ENCODE data around the gene RB1.

Gene RB1

GRCh38 chr13:48263196-48263595 lies 40.4 kb upstream of the RB1 start:
- H3K4me3 ChIP-seq (ENCODE audit: low read length): no peak overlapping the region
- TF ChIP-seq CTCF (IDR thresholded peaks at IDR 0.05; ENCODE audit: insufficient read depth, low read depth, low read length, missing control alignments): no peak
- DNase-seq (ENCODE audit: low read depth): peak; percentile 14

GRCh38 chr13:48264058-48264457 lies 39.5 kb upstream of the RB1 start:
- no peak for TF ChIP-seq CTCF (IDR thresholded peaks at IDR 0.05; ENCODE audit: insufficient read depth, low read depth, low read length, missing control alignments)
- no peak for DNase-seq (ENCODE audit: low read depth)
- H3K4me3 ChIP-seq (ENCODE audit: low read length): no peak overlapping the region

DNA sequence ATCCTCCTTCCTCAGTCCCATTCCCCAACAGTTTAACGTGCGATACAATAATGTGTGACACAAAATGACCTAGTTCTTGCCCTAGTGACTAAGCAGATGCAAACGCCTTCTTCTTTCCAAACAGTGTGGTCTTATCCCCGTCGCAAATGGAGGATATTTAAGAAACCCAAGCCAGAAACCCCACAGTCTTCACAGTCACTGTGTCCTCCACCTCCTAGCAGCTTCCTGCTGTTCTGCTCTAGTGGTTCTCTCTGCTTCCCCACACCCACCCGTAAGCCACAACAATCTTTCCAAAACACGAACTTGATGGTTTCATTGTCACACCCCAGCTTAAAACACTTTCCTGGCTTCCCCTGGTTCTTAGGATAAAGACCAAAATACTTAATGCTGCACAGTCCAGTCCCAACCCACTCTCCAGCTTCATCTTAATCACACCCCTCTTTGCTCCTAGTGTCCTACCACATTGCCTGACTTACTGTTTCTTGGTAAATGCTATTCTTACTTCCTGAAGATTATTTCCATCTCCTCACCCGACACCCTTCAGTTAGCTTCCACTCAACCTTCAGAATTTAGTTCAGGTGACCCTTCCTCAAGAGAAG lies 38.2 kb upstream of the RB1 start:
- no peak for DNase-seq (ENCODE audit: low read depth)
- no peak for TF ChIP-seq CTCF (IDR thresholded peaks at IDR 0.05; ENCODE audit: insufficient read depth, low read depth, low read length, missing control alignments)

DNA sequence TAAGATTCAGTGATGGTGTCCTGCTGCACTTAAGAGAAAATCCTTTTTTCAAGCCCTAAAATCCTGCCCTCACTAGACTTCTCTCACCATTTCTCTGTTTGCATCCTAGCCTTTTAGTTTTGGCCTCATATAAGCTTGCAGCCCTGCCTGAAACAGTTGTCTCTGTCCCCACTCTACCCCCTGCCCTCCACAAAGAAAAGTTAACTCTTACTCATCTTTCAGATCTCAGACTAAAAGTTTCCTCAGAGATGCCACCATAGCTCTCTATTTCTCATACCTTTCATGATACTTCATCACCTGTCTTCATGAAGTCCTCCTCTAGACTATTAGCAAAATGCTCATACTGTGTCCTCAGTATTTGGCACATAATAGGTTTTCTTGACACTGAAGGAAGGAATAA lies 37.4 kb upstream of the RB1 start:
- no peak for DNase-seq (ENCODE audit: low read depth)
- TF ChIP-seq CTCF (IDR thresholded peaks at IDR 0.05; ENCODE audit: insufficient read depth, low read depth, low read length, missing control alignments): no peak
- no peak overlapping the region for H3K4me3 ChIP-seq (ENCODE audit: low read length)

More for the DNA sequence above, 38.2 kb upstream of the RB1 start:
- no peak overlapping the region for H3K4me3 ChIP-seq (ENCODE audit: low read length)

DNA sequence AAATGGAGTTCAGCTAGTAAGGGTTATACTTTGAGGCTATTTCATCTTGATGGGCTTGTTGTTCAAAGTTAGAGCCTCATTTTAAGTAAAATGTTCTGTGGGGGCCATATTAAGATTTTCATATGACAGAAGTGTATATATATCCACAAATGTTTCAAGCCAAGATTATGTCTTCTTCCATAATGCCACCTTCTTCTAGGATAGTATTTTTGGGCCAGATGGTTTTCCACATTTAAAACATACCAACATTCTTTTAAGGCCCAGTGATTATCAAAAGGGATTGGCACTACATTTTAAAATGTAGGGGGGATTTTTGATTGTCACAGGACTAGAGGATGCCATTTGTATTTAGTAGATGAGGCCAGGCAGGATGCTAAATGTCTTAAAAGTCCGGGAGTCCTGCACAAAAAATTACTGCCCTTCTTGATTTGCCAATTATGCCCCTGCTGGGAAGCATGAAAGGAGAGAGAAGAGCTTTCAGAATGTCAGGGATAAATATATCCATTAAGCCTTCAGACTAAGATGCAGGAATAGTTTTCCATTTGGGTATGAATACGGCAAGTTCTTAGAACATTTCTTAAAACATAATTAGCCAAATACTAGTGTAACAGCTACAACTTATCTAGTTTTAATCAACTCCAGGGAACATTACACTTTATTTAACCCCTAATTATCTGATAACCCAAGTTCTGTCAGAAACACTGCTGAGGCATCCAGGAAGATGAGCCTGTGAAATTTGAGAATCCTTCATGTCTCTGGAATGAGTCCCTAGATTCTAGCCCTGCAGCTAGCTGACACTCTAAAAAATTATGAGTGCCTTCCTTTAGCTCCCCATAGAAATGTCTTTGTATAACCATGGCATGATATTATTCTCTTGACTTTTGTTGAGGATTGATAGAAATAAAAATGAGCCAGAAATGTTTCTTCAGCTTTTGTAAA lies 36.6 kb upstream of the RB1 start:
- no peak overlapping the region for H3K4me3 ChIP-seq (ENCODE audit: low read length)
- peak; percentile 11 for DNase-seq (ENCODE audit: low read depth)
- TF ChIP-seq CTCF (IDR thresholded peaks at IDR 0.05; ENCODE audit: insufficient read depth, low read depth, low read length, missing control alignments): no peak

DNA sequence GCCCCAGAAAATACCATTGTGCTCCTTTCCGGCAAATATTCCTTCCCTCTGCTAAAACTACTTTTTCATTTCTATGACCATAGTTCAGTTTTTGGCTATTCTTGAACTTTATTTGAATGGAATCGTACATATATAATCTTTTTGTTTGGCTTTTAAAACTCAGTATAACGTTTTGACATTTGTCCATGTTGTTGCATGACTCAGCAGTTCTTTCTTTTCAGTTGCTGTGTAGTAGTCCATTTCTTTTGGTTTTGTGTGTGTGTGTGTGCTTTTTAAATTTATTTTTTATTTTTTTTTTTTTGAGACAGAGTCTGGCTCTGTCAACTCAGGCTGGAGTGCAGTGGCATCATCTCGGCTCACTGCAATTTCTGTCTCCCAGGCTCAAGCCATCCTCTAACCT lies 35.5 kb upstream of the RB1 start:
- no peak for DNase-seq (ENCODE audit: low read depth)
- H3K4me3 ChIP-seq (ENCODE audit: low read length): no peak overlapping the region
- no peak for TF ChIP-seq CTCF (IDR thresholded peaks at IDR 0.05; ENCODE audit: insufficient read depth, low read depth, low read length, missing control alignments)
